Measurements from ENCODE around the gene ZNF200. TPM values are rescaled to one million over a fixed set of nuclear protein-coding genes. Genes with fewer than 3 reads are reported as not detected.

The ZNF200 gene
- total and polyA plus RNA-seq, 2 of the 13 experiments (the other 11 are each of a cell fraction or from before 2014, with no cell fraction given) = 3.5 to 16.5 TPM

- TF ChIP-seq MTF1 (CRISPR knock-in tag; IDR thresholded peaks at IDR 0.05) (no peak), POGZ (CRISPR knock-in tag; IDR thresholded peaks at IDR 0.05) (0 out of 2 replicates have a peak, but pooled peaks have one; percentile 28), ATF3 (CRISPR knock-in tag; IDR thresholded peaks at IDR 0.05) (0 out of 2 replicates have a peak, but pooled peaks have one; percentile 23), ZNF253 (CRISPR knock-in tag; IDR thresholded peaks at IDR 0.05; ENCODE audit: borderline replicate concordance) (no peak), ZNF280B (CRISPR knock-in tag; IDR thresholded peaks at IDR 0.05; ENCODE audit: borderline replicate concordance) (no peak; the same call in 1 of the 2 replicates), TP53 (CRISPR knock-in tag; conservative IDR thresholded peaks at IDR 0.05) (peak; percentile 64), ZSCAN20 (CRISPR knock-in tag; IDR thresholded peaks at IDR 0.05; ENCODE audit: borderline replicate concordance) (peak; percentile 74; the same call in 1 of the 2 replicates), SP1 (IDR thresholded peaks at IDR 0.05) (no peak), SP1 (CRISPR knock-in tag; IDR thresholded peaks at IDR 0.05) (peak; percentile 21; the same call in 1 of the 2 replicates), SUZ12 (IDR thresholded peaks at IDR 0.05; ENCODE audit: low read depth, low read length) (peak; percentile 47), TSC22D2 (CRISPR knock-in tag; IDR thresholded peaks at IDR 0.05; ENCODE audit: borderline replicate concordance) (peak; percentile 64; the same call in 1 of the 2 replicates), ZNF354B (CRISPR knock-in tag; IDR thresholded peaks at IDR 0.05) (no peak)
- TF ChIP-seq, protein P1, sequence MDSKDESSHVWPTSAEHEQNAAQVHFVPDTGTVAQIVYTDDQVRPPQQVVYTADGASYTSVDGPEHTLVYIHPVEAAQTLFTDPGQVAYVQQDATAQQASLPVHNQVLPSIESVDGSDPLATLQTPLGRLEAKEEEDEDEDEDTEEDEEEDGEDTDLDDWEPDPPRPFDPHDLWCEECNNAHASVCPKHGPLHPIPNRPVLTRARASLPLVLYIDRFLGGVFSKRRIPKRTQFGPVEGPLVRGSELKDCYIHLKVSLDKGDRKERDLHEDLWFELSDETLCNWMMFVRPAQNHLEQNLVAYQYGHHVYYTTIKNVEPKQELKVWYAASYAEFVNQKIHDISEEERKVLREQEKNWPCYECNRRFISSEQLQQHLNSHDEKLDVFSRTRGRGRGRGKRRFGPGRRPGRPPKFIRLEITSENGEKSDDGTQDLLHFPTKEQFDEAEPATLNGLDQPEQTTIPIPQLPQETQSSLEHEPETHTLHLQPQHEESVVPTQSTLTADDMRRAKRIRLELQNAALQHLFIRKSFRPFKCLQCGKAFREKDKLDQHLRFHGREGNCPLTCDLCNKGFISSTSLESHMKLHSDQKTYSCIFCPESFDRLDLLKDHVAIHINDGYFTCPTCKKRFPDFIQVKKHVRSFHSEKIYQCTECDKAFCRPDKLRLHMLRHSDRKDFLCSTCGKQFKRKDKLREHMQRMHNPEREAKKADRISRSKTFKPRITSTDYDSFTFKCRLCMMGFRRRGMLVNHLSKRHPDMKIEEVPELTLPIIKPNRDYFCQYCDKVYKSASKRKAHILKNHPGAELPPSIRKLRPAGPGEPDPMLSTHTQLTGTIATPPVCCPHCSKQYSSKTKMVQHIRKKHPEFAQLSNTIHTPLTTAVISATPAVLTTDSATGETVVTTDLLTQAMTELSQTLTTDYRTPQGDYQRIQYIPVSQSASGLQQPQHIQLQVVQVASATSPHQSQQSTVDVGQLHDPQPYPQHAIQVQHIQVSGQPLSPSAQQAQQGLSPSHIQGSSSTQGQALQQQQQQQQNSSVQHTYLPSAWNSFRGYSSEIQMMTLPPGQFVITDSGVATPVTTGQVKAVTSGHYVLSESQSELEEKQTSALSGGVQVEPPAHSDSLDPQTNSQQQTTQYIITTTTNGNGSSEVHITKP (CRISPR knock-in tag; IDR thresholded peaks at IDR 0.05; ENCODE audit: low read depth) = no peak
- TF ChIP-seq, protein P2, sequence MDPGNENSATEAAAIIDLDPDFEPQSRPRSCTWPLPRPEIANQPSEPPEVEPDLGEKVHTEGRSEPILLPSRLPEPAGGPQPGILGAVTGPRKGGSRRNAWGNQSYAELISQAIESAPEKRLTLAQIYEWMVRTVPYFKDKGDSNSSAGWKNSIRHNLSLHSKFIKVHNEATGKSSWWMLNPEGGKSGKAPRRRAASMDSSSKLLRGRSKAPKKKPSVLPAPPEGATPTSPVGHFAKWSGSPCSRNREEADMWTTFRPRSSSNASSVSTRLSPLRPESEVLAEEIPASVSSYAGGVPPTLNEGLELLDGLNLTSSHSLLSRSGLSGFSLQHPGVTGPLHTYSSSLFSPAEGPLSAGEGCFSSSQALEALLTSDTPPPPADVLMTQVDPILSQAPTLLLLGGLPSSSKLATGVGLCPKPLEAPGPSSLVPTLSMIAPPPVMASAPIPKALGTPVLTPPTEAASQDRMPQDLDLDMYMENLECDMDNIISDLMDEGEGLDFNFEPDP (CRISPR knock-in tag; conservative IDR thresholded peaks at IDR 0.05) = 0 out of 2 replicates have a peak, but pooled peaks have one; percentile 82
- TF ChIP-seq, protein P3, sequence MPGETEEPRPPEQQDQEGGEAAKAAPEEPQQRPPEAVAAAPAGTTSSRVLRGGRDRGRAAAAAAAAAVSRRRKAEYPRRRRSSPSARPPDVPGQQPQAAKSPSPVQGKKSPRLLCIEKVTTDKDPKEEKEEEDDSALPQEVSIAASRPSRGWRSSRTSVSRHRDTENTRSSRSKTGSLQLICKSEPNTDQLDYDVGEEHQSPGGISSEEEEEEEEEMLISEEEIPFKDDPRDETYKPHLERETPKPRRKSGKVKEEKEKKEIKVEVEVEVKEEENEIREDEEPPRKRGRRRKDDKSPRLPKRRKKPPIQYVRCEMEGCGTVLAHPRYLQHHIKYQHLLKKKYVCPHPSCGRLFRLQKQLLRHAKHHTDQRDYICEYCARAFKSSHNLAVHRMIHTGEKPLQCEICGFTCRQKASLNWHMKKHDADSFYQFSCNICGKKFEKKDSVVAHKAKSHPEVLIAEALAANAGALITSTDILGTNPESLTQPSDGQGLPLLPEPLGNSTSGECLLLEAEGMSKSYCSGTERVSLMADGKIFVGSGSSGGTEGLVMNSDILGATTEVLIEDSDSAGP (CRISPR knock-in tag; IDR thresholded peaks at IDR 0.05; ENCODE audit: borderline replicate concordance) = peak; percentile 75; the same call in 1 of the 2 replicates
- TF ChIP-seq, protein P4, sequence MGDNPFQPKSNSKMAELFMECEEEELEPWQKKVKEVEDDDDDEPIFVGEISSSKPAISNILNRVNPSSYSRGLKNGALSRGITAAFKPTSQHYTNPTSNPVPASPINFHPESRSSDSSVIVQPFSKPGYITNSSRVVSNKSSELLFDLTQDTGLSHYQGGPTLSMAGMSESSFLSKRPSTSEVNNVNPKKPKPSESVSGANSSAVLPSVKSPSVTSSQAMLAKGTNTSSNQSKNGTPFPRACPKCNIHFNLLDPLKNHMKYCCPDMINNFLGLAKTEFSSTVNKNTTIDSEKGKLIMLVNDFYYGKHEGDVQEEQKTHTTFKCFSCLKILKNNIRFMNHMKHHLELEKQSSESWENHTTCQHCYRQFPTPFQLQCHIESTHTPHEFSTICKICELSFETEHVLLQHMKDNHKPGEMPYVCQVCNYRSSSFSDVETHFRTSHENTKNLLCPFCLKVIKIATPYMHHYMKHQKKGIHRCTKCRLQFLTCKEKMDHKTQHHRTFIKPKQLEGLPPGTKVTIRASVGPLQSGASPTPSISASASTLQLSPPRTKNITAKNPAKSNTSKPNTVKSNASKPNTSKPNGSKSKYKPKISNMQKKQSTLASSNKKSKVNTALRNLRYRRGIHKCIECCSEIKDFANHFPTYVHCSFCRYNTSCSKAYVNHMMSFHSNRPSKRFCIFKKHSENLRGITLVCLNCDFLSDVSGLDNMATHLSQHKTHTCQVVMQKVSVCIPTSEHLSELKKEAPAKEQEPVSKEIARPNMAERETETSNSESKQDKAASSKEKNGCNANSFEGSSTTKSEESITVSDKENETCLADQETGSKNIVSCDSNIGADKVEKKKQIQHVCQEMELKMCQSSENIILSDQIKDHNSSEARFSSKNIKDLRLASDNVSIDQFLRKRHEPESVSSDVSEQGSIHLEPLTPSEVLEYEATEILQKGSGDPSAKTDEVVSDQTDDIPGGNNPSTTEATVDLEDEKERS (CRISPR knock-in tag; IDR thresholded peaks at IDR 0.05) = peak; percentile 47; the same call in 1 of the 2 replicates
These were observed at the start of gene ZNF200 (continued) for GRCh38 chr16:3234857-3235561.

Measured in HepG2 (cell line).